Glutamatergic neuron (in vitro differentiated cells): ENCODE results near the gene SBK1. TPM values are rescaled to one million over a fixed set of nuclear protein-coding genes. Genes with fewer than 3 reads are reported as not detected.

Source experiments
- DNase-seq: peaks from one replicate; pipeline ENCODE4 v3.0.0; 2022
- H3K27ac Mint-ChIP-seq: one replicate; pipeline ENCODE4 v1.8.0; 2020; ENCODE audit warnings: mild to moderate bottlenecking, mixed read lengths, inconsistent platforms; ENCODE audit not compliant: unreplicated experiment
- H3K27me3 Mint-ChIP-seq: one replicate; pipeline ENCODE4 v1.8.0; 2020; ENCODE audit warnings: mild to moderate bottlenecking, moderate library complexity, mixed read lengths, inconsistent platforms; ENCODE audit not compliant: unreplicated experiment
- H3K36me3 Mint-ChIP-seq: one replicate; pipeline ENCODE4 v1.8.0; 2020; ENCODE audit warnings: mild to moderate bottlenecking, mixed read lengths, inconsistent platforms; ENCODE audit not compliant: unreplicated experiment
- H3K4me1 Mint-ChIP-seq: one replicate; pipeline ENCODE4 v1.8.0; 2020; ENCODE audit warnings: mild to moderate bottlenecking, low read depth, mixed read lengths, inconsistent platforms; ENCODE audit not compliant: unreplicated experiment
- H3K4me3 Mint-ChIP-seq: one replicate; pipeline ENCODE4 v1.8.0; 2020; ENCODE audit warnings: mild to moderate bottlenecking, mixed read lengths, inconsistent platforms; ENCODE audit not compliant: unreplicated experiment
- H3K9me3 Mint-ChIP-seq: one replicate; pipeline ENCODE4 v1.8.0; 2020; ENCODE audit warnings: mild to moderate bottlenecking, moderate library complexity, mixed read lengths, inconsistent platforms; ENCODE audit not compliant: unreplicated experiment
- CTCF ChIP-seq: fragments of 200-600 bp; sonication (generic); IDR thresholded peaks from one replicate; pipeline ENCODE4 v1.5.0; 2021; ENCODE audit not compliant: partially characterized antibody, unreplicated experiment
- total RNA-seq: library from RNA; stranded (reverse); fragmentation: NEBNext Ultra II Directional; extraction: Animal tissue kit (Norgen Biotek cat#: 25700); gene quantifications from one replicate; pipeline ENCODE4 v1.2.1, GENCODE V29; 2021; ENCODE audit not compliant: unreplicated experiment

The SBK1 gene
- total RNA-seq, 1 donor from 2014 or later = 117 TPM

GRCh38 chr16:28316054-28316453 is 23.7 kb downstream of the SBK1 start:
- Mint-ChIP-seq H3K9me3 (peaks cover 11% of the 10 kb centered on the region), H3K27me3 (peaks cover 20% of the 10 kb centered on the region), H3K4me3 (no peak overlapping the region), H3K4me1 (peaks cover 20% of the 10 kb centered on the region), H3K36me3 (no peaks in the 10 kb centered on the region), H3K27ac (no peak overlapping the region)
- no peak for DNase-seq
- no peak for TF ChIP-seq CTCF

DNA sequence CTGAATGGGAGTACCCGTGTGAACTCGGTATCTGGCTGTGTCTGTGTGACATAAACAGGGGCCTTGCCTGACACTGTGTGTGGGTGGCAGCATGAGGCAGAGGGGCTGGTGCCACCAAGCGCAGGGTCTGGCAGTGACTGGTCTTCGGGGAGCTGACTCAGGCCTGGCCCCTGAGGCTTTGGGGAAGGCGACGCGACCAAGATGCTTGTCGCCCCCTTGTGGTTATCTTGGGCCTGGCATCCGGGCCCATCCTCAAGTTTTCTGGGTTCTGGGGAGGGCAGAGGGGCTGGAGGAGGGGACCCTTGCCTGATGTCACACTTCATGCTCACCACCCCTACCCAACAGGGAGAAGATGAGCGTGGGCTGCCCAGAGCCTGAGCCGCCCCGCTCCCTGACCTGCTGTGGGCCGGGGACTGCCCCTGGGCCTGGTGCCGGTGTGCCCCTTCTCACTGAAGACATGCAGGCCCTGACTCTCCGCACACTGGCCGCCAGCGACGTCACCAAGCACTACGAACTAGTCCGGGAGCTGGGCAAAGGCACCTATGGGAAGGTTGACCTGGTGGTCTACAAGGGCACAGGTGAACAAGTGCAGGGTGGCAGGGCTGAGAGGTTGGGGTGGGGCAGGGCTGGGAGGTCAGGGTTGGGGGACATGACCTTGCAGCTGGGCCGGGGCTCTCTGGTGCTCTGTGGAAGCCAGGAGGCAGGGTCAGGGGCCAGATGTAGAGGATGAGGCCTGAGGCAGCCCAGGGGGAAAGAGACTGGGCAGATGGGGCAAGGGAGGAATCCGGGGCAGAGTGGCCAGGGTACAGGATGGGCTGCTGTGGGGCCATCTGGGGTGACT is 24.9 kb downstream of the SBK1 start:
- Mint-ChIP-seq H3K27me3 (peaks cover 21% of the 10 kb centered on the region), H3K4me1 (peaks cover 18% of the 10 kb centered on the region), H3K36me3 (no peaks in the 10 kb centered on the region), H3K27ac (no peak overlapping the region), H3K4me3 (no peak overlapping the region), H3K9me3 (peaks cover 13% of the 10 kb centered on the region)
- peak; percentile 76 for DNase-seq
- peak; percentile 94 for TF ChIP-seq CTCF

DNA sequence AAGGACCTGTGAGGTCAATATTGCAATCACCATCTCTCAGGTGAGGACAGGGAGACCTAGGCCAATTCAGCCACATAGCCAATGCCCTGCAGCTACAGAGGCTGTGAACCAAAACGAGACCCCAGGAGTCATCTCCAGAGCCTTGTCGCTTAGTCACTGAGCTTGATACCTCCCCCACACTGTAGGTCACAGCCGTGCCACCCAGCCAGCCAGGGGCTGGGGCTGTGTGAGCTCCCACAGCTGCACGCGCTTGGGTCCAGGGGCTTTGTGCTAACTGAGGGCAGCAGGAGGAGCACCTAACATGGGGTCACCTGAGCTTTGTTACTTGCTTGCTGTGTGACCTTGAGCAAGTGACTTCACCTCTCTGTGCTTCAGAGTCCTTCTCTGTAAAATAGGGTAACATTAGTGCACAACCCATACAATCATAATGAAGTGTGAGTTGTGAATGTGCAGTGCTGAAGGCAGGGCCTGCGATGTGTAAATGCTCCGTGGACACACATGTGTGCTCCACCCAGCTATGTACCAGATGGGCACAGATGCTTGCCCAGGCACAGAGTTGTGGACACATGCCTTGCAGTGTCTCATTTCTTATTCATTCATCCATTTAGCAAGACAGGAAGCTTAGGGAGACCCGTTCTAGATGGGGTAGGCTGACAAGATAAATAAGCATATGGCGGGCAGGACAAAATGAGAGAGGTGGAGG is 25.9 kb downstream of the SBK1 start:
- DNase-seq = no peak
- Mint-ChIP-seq H3K4me1 (peaks cover 18% of the 10 kb centered on the region), H3K9me3 (peaks cover 13% of the 10 kb centered on the region), H3K4me3 (peak overlapping the region; percentile 45), H3K36me3 (no peaks in the 10 kb centered on the region), H3K27ac (peak overlapping the region; percentile 64), H3K27me3 (peaks cover 17% of the 10 kb centered on the region)
- TF ChIP-seq CTCF = no peak

GRCh38 chr16:28319476-28320022 is 27.2 kb downstream of the SBK1 start:
- H3K36me3 Mint-ChIP-seq = no peaks in the 10 kb centered on the region
- peaks cover 13% of the 10 kb centered on the region for H3K9me3 Mint-ChIP-seq
- peaks cover 20% of the 10 kb centered on the region for H3K27me3 Mint-ChIP-seq
- DNase-seq = no peak
- no peak for TF ChIP-seq CTCF
- H3K4me3 Mint-ChIP-seq = no peak overlapping the region
- H3K4me1 Mint-ChIP-seq = peaks cover 18% of the 10 kb centered on the region
- peak overlapping the region; percentile 48 for H3K27ac Mint-ChIP-seq

GRCh38 chr16:28320023-28320561 is 27.8 kb downstream of the SBK1 start:
- peaks cover 22% of the 10 kb centered on the region for H3K27me3 Mint-ChIP-seq
- peaks cover 18% of the 10 kb centered on the region for H3K4me1 Mint-ChIP-seq
- peaks cover 13% of the 10 kb centered on the region for H3K9me3 Mint-ChIP-seq
- no peak overlapping the region for H3K27ac Mint-ChIP-seq
- no peak overlapping the region for H3K4me3 Mint-ChIP-seq
- TF ChIP-seq CTCF = no peak
- DNase-seq = no peak
- no peaks in the 10 kb centered on the region for H3K36me3 Mint-ChIP-seq
